ENCODE data around the gene GLIPR1L2.
"Not testable (repeated sequence)": the region's sequence is repeated elsewhere in the genome, so short reads cannot be mapped to it uniquely, and the experiment has no call there.

The GLIPR1L2 gene

DNA sequence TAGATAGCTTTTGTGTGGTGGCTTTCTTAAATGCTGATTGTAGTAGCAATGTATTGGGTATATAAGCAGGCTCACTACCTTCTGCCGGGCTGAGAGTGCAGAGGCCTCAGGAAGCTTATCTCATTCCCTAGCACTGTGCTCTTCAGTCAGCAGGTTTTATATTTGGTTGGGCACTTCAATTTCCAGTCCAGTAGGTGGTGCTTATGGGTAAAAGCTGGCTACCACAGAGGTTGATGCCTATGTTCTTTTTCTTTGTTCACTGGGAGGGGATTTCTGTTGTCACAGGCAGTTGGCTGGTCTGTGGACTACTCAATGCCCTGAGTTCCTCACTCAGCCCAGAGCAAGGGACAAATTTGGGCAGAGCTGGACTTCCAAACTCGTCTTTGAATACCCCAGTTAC is 46.7 kb downstream of the GLIPR1L2 start:
- TF ChIP-seq, protein P1, sequence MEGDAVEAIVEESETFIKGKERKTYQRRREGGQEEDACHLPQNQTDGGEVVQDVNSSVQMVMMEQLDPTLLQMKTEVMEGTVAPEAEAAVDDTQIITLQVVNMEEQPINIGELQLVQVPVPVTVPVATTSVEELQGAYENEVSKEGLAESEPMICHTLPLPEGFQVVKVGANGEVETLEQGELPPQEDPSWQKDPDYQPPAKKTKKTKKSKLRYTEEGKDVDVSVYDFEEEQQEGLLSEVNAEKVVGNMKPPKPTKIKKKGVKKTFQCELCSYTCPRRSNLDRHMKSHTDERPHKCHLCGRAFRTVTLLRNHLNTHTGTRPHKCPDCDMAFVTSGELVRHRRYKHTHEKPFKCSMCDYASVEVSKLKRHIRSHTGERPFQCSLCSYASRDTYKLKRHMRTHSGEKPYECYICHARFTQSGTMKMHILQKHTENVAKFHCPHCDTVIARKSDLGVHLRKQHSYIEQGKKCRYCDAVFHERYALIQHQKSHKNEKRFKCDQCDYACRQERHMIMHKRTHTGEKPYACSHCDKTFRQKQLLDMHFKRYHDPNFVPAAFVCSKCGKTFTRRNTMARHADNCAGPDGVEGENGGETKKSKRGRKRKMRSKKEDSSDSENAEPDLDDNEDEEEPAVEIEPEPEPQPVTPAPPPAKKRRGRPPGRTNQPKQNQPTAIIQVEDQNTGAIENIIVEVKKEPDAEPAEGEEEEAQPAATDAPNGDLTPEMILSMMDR (IDR thresholded peaks at IDR 0.05), result no peak
- H3K27me3 Mint-ChIP-seq (ENCODE audit: low read depth, poor library complexity), result no peaks in the 10 kb centered on the region
- DNase-seq, result no peak
- H3K27ac Mint-ChIP-seq, result no peak overlapping the region
- H3K4me1 Mint-ChIP-seq, result no peaks in the 10 kb centered on the region
- no peak overlapping the region for H3K4me3 Mint-ChIP-seq
- H3K36me3 Mint-ChIP-seq (ENCODE audit: low read depth), result peaks cover 5% of the 10 kb centered on the region
- H3K9me3 Mint-ChIP-seq, result peaks cover 58% of the 10 kb centered on the region

DNA sequence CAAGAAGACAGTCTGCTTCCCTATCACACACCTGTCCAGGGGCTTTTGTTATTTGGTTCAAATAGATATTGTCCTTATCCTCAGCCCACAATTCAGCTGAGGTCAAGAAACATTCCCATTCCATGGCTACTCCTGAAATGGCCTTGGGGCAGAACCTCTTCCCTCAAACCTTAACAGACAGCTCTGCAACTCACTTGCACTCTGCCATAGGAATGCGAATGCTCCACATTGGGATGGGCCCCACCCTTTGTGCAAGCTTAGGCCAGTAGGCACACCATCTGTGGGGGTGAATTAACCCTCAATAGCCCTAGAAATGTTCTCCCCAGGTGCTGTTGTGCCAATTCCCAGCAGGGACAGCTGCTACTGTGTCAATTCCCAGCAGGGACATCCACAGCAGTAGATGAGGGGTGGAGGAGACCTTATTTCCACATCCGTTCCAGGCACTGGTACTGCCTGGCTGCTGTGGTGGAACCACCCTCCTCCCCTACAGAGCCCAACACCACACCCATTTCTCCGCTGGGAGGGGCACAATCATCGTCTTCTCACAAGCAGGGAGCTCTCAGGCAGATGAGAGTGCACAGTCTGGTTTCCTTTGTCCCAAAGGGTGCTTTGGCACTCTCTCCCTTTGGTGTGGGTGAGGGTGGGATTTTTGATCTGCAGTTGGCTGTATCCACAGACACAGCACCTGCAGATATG is 47.3 kb downstream of the GLIPR1L2 start:
- H3K36me3 Mint-ChIP-seq (ENCODE audit: low read depth), result peaks cover 5% of the 10 kb centered on the region
- H3K9me3 Mint-ChIP-seq, result peaks cover 58% of the 10 kb centered on the region
- no peak overlapping the region for H3K4me3 Mint-ChIP-seq
- peaks cover 2% of the 10 kb centered on the region for H3K4me1 Mint-ChIP-seq
- H3K27me3 Mint-ChIP-seq (ENCODE audit: low read depth, poor library complexity), result no peaks in the 10 kb centered on the region
- TF ChIP-seq, protein P1 (IDR thresholded peaks at IDR 0.05), result no peak
- H3K27ac Mint-ChIP-seq, result no peak overlapping the region
- DNase-seq, result no peak

DNA sequence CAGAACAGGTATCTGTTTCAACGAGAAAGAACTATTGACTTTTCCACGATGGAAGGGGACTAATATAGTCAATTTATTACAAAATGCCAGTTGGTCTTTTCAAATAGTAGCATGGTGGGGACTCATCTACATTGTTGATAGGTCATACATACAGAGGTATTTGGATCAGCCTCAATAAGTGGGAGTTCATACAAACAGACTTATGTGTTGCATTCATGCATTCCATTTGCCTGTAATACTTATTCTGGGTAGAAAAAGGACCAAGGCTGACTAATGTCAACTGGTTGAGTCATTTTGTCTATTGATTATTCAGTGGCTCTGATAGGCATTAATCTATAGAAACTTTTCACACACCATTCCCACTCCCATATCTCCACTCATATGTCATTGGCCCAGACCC is 48.2 kb downstream of the GLIPR1L2 start:
- TF ChIP-seq, protein P1 (IDR thresholded peaks at IDR 0.05), result no peak
- peaks cover 52% of the 10 kb centered on the region for H3K9me3 Mint-ChIP-seq
- no peaks in the 10 kb centered on the region for H3K27me3 Mint-ChIP-seq (ENCODE audit: low read depth, poor library complexity)
- no peak overlapping the region for H3K4me3 Mint-ChIP-seq
- peaks cover 5% of the 10 kb centered on the region for H3K36me3 Mint-ChIP-seq (ENCODE audit: low read depth)
- peaks cover 10% of the 10 kb centered on the region for H3K4me1 Mint-ChIP-seq
- no peak overlapping the region for H3K27ac Mint-ChIP-seq
- no peak for DNase-seq

DNA sequence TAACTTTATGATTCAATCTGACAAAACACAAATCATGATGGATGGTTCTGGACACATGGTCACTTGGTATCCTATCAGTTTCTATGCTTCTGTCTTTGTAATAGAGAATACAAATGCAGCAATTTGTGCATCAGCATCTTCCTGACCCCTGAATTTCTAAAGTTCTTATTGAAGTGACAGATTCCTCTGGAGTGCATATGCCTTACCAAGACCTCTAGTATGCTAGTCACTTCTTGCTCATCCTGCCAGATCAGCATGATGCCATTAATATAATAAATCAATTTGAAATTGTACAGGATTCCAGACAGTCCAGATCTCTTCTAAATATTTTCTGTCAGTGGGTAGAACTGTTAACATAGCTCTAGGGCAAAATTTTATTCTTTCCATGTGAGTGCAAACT is 49.0 kb downstream of the GLIPR1L2 start:
- TF ChIP-seq, protein P1 (IDR thresholded peaks at IDR 0.05), result no peak
- Mint-ChIP-seq H3K4me3 (no peak overlapping the region), H3K27ac (no peak overlapping the region), H3K36me3 (ENCODE audit: low read depth) (peaks cover 3% of the 10 kb centered on the region), H3K27me3 (ENCODE audit: low read depth, poor library complexity) (no peaks in the 10 kb centered on the region), H3K4me1 (peaks cover 19% of the 10 kb centered on the region), H3K9me3 (peaks cover 43% of the 10 kb centered on the region)
- no peak for DNase-seq

DNA sequence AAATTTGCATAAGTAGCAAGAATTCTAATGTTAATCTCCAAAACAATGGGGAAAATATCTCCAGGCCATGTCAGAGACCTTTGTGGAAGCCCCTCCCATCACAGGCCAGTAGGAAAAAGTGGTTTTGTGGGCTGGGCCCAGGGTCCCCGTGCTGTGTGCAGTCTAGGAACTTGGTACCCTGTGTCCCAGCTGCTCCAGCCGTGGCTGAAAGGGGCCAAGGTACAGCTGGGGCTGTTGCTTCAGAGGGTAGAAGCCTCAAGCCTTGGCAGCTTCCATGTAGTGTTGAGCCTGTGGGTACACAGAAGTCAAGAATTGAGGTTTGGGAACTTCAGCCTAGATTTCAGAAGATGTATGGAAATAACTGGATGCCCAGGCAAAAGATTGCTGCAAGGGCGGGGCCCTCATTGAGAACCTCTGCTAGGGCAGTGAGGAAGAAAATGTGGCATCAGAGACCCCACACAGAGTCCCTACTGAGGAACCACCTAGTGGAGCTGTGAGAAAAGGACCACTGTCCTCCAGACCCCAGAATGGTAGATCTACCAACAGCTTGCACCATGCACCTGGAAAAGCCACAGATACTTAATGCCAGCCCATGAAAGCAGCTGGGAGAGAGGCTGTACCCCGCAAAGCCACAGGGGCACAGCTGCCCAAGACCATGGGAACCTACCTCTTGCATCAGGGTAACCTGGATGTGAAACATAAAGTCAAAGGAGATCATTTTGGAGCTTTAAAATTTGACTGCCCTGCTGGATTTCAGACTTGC is 51.0 kb downstream of the GLIPR1L2 start:
- H3K27ac Mint-ChIP-seq; H3K4me3 Mint-ChIP-seq; H3K36me3 Mint-ChIP-seq (ENCODE audit: low read depth); DNase-seq; H3K27me3 Mint-ChIP-seq (ENCODE audit: low read depth, poor library complexity): not testable (repeated sequence)
- Mint-ChIP-seq H3K9me3 (peaks cover 25% of the 10 kb centered on the region), H3K4me1 (peaks cover 22% of the 10 kb centered on the region)

DNA sequence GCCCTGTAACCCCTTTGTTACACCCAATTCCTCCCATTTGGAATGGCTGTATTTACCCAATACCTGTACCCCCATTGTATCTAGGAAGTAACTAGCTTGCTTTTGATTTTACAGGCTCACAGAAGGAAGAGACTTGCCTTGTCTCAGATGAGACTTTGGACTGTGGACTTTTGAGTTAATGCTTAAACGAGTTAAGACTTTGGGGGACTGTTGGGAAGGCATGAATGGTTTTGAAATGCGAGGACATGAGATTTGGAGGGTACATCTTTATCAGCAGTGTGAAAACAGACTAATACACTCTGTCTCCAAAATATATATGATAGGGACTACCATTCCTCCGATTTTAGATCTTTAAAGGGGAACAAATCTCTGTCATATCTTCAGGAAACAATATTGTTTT is 51.6 kb downstream of the GLIPR1L2 start:
- H3K4me3 Mint-ChIP-seq; H3K27ac Mint-ChIP-seq; DNase-seq; H3K27me3 Mint-ChIP-seq (ENCODE audit: low read depth, poor library complexity); H3K36me3 Mint-ChIP-seq (ENCODE audit: low read depth): not testable (repeated sequence)
- Mint-ChIP-seq H3K4me1 (peaks cover 22% of the 10 kb centered on the region), H3K9me3 (peaks cover 21% of the 10 kb centered on the region)

DNA sequence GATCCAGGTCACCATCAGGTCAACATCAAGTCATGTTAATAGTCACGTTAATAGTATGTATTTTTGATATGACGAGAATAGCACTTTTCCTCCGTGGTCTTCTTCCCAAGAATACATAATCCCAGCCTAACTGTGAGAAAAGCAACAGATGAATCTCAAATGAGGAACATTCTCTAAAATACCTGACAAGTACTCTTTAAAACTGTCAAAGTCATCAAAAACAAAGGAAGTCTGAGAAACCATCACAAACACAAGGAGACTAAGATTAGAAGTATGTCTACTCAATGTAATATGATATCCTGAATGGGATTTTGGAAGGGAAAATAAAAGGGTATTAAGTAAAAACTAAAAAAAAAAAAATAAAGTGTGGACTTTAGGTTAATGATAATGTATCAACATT is 52.8 kb downstream of the GLIPR1L2 start:
- H3K4me1 Mint-ChIP-seq, result peaks cover 22% of the 10 kb centered on the region
- TF ChIP-seq, protein P1 (IDR thresholded peaks at IDR 0.05), result no peak
- H3K27me3 Mint-ChIP-seq (ENCODE audit: low read depth, poor library complexity), result no peaks in the 10 kb centered on the region

More for the DNA sequence above, 52.8 kb downstream of the GLIPR1L2 start:
- no peak overlapping the region for H3K27ac Mint-ChIP-seq
- no peaks in the 10 kb centered on the region for H3K36me3 Mint-ChIP-seq (ENCODE audit: low read depth)
- DNase-seq, result no peak
- H3K9me3 Mint-ChIP-seq, result peaks cover 16% of the 10 kb centered on the region
- H3K4me3 Mint-ChIP-seq, result no peak overlapping the region

Data from nephron progenitor cell (in vitro differentiated cells).